HUES48 (cell line): ENCODE data around the gene CLSTN2.

ENCODE experiments used
- H3K27ac ChIP-seq: one replicate; pipeline ENCODE4 v1.7.0; 2013; ENCODE audit warnings: low read depth, low read length, inconsistent platforms
- H3K27me3 ChIP-seq: 2 replicates; pipeline ENCODE4 v1.6.1; 2013; ENCODE audit warnings: mild to moderate bottlenecking, low read length; ENCODE audit not compliant: control insufficient read depth, insufficient read depth
- H3K36me3 ChIP-seq: 2 replicates; pipeline ENCODE4 v1.6.1; 2013; ENCODE audit warnings: low read length; ENCODE audit not compliant: control insufficient read depth, insufficient read depth
- H3K4me1 ChIP-seq: 2 replicates; pipeline ENCODE4 v1.6.1; 2013; ENCODE audit warnings: mild to moderate bottlenecking, low read length; ENCODE audit not compliant: control insufficient read depth, insufficient read depth
- H3K4me3 ChIP-seq: 2 replicates; pipeline ENCODE4 v1.5.1; 2013; ENCODE audit warnings: mild to moderate bottlenecking, low read depth, low read length
- H3K9ac ChIP-seq: 2 replicates; pipeline ENCODE4 v1.6.1; 2013; ENCODE audit warnings: mild to moderate bottlenecking, low read depth, low read length, moderate library complexity
- H3K9me3 ChIP-seq: 2 replicates; pipeline ENCODE4 v1.6.1; 2013; ENCODE audit warnings: low read length; ENCODE audit not compliant: control insufficient read depth, insufficient read depth

The CLSTN2 gene

DNA sequence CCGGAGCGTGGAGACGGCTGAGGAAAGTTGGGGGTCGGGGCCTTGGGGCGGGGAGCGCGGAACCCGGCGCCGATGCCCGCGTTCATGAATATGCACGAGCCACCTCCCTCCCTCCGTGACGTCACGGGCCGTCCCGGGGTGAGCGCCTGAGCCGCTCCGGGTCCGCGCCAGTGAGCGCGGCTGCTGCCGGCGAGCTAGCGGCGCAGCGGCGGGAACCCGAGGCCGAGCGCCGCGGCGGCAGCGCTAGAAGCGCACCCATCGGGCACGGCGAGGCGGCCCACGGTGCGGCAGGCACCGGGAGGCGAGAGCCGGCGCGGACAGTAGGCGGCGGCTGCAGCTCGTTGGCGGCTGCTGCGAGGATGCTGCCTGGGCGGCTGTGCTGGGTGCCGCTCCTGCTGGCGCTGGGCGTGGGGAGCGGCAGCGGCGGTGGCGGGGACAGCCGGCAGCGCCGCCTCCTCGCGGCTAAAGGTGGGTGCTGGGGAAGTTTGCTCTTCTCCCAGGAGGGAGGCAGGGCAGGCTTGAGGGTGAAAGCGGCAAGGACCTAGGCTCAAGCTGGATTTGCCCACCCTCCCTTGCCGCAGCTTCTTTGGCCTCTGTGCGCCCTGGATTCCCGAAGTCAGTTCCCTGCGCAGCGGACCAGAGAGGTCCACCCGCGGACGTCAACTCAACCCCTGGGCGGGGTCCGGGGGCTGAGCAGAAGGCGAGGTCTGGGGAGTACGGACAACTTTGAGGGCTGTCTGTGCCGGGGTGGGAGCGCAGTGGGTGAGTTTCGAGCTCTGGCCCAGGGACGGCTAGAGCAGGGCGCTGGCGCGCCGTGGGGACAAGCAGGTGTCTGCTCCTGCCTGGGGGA, at the start of gene CLSTN2:
Gene CLSTN2 (plus strand): TSS at position 170 of the 850 bp plus-strand sequence.
- peak within 1 kb of the TSS; percentile 68 for H3K4me3 ChIP-seq
- H3K9ac ChIP-seq: no peak within 1 kb of the TSS
- H3K4me1 ChIP-seq: peaks cover 10% of the 10 kb centered on the region
- H3K27me3 ChIP-seq: peaks cover 54% of the 10 kb centered on the region
- no peaks in the 10 kb centered on the region for H3K36me3 ChIP-seq
- no peak within 1 kb of the TSS for H3K27ac ChIP-seq
- H3K9me3 ChIP-seq: no peaks in the 10 kb centered on the region

DNA sequence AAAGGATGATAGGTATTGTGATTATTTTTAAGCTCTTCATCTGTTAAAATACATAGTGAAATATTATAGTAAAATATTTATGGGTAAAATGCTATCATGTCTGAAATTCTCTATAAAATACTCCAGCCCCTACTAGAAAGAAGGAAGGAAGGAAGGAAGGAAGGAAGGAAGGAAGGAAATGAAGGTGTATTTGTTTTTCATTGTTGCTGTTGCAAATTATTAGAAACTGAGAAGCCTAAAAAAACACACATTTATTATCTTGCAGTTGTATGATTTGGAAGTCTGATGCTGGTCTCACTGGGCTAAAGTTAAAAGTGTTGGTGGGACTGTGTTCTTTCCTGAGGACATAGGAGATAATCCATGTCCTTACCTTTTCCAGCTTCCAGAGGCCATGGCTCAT, 47.6 kb upstream of the CLSTN2 start:
- Histone ChIP-seq H3K27me3 (no peaks in the 10 kb centered on the region), H3K4me3 (no peak overlapping the region), H3K36me3 (no peaks in the 10 kb centered on the region), H3K9me3 (peaks cover 11% of the 10 kb centered on the region; the same call in 1 of the 2 replicates), H3K27ac (no peak overlapping the region), H3K9ac (no peak overlapping the region), H3K4me1 (no peaks in the 10 kb centered on the region)

DNA sequence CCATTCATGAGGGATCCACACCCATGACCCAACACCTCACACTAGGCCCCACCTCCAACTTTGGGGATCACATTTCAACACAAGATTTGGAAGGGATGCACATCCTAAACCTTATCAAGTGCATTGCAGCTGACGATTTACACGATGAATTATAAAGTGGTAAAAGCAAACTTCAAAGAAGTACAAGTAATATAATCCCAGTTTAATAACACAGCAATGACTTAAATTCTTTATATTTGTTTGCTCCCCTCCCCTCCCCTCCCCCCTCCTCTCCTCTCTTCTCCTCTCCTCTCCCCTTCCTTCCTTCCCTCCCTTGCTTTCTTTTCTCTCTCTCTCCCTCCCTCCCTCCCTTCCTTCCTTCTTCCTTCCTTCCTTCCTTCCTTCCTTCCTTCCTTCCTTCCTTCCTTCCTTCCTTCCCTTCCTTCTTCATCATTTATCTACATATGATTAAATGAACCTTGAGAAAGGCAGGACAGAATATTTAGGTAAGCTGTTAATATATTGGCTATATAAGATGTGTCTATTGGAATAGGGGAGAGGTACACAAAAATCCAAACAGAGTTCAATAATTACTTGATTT, 46.3 kb upstream of the CLSTN2 start:
- peaks cover 3% of the 10 kb centered on the region; the same call in 1 of the 2 replicates for H3K9me3 ChIP-seq
- no peak overlapping the region for H3K4me3 ChIP-seq
- no peak overlapping the region for H3K9ac ChIP-seq
- no peak overlapping the region for H3K27ac ChIP-seq
- H3K27me3 ChIP-seq: no peaks in the 10 kb centered on the region
- H3K4me1 ChIP-seq: no peaks in the 10 kb centered on the region
- H3K36me3 ChIP-seq: no peaks in the 10 kb centered on the region

DNA sequence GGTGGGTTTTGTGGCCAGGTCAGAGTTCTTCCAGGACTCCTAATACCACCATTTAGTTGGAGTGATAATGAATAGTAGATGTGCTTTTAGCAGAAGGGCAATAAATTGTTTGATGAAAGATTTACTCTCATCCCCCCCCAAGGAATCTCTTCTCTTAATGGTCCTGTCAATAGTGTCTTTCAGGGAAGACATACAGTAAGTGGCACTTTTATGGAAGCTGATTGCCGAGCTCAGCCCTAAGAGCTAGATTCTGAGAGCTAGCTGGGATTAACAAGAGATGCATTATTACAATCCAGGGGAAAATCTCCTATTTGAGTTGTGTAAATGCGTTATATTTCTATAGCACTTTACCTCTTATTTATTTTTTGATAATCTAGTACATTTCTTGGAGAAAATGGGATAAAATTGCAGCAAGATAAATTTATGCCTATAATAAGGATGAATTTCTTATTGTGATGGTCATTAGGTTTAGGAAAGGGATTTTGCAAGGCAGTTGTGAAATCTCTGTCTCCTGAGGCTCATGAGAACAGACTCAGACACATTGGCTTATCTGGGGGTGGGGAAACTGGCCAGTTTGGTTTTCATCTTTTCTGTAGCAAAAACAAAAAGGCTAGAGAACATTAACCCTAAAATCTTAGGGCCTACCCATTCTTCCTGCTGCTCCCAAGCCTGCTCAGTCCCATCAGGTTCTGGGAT, 41.6 kb upstream of the CLSTN2 start:
- Histone ChIP-seq H3K36me3 (no peaks in the 10 kb centered on the region), H3K9ac (no peak overlapping the region), H3K27me3 (no peaks in the 10 kb centered on the region), H3K4me3 (no peak overlapping the region), H3K9me3 (no peaks in the 10 kb centered on the region), H3K4me1 (no peaks in the 10 kb centered on the region), H3K27ac (no peak overlapping the region)

DNA sequence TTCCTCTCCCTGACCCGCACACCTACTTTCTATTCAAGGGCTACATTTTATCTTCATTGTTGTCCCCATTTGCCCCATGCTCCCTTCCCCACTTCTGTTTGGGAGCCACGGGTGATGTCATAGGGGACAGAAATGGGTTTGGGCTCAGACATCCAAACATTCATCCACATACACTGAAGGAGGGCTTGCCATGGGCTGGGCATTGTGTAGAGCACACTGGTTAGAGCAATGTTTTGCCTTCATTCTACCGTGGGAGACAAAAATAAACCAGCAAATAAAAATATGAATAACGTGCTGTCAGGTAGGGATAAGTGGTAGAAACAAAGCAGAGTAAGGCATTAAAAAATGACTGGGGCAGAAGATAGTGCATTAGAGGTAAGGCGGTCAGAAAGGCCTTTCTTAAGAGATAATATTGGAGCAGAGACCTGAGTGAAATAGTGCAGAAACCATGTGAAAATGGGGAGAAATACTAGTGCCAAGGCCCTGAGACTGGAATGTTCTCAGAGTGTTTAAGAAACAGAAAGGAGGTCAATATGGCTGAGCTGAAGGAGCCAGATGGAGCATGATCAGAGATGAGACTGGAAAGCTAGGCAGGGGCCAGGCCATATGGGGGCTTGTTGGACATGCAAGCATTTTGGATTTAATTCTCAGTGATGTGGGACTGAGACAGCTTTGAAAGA, 40.9 kb upstream of the CLSTN2 start:
- Histone ChIP-seq H3K27me3 (no peaks in the 10 kb centered on the region), H3K27ac (no peak overlapping the region), H3K9ac (no peak overlapping the region), H3K4me1 (no peaks in the 10 kb centered on the region), H3K36me3 (no peaks in the 10 kb centered on the region), H3K4me3 (no peak overlapping the region), H3K9me3 (no peaks in the 10 kb centered on the region)

DNA sequence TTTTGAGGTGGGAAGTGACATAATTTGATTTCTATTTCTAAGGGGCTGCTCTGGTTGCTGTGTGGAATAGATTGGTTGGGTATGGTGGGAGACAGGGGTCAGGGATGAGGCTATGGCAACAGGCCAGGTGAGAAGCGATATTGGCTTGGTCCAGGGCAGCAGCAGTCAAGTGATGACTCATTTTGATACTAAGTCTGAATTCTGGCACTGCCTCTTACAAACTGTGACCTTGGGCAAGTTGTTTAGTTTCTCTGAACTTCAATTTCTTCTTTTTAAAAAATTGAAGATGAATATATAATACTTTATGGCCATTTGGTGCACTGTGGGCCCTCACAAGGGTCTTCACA, 40.4 kb upstream of the CLSTN2 start:
- H3K4me1 ChIP-seq: no peaks in the 10 kb centered on the region
- H3K4me3 ChIP-seq: no peak overlapping the region
- no peak overlapping the region for H3K27ac ChIP-seq
- H3K36me3 ChIP-seq: no peaks in the 10 kb centered on the region
- no peaks in the 10 kb centered on the region for H3K9me3 ChIP-seq
- no peak overlapping the region for H3K9ac ChIP-seq
- H3K27me3 ChIP-seq: no peaks in the 10 kb centered on the region

DNA sequence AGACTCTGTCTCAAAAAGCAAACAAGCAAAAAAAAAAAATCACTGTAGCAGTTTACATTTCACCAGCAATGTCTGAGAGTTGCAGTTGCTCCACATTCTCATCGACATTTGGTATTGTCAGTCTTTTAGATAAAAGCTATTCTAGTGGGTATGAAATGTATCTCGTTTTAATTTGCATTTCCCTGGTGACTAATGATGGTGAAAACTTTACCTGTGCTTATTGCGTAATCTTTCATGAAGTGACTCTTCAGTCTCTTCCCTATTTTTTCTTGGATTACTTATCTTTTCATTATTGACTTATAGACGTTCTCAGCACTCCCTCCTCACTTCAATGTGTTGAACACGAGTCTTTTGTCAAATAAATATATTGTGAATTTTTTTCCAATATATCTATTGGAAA, 37.2 kb upstream of the CLSTN2 start:
- Histone ChIP-seq H3K4me3 (no peak overlapping the region), H3K36me3 (no peaks in the 10 kb centered on the region), H3K9me3 (no peaks in the 10 kb centered on the region), H3K9ac (no peak overlapping the region), H3K27me3 (no peaks in the 10 kb centered on the region), H3K27ac (no peak overlapping the region), H3K4me1 (no peaks in the 10 kb centered on the region)

DNA sequence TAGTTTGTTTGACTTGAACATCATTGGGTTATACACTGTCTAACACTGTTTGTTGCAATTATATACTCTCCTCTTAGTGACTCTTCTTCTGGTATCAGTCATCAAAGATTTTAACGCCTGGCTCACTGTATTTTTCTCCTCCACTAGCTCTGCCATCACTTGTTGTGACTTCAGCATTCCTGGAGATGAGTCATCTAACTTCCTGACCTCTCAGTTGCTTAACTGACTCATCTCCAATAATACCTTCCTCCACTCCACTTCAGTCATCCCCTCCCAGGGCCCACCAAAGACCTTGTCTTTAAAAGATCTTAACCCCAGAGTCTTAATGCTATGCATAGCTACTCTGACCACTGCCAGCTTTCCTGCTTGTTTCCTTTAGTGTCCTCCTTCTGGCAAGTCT, 28.6 kb upstream of the CLSTN2 start:
- H3K27me3 ChIP-seq: no peaks in the 10 kb centered on the region
- no peaks in the 10 kb centered on the region for H3K36me3 ChIP-seq
- H3K27ac ChIP-seq: peak overlapping the region; percentile 35
- H3K4me3 ChIP-seq: no peak overlapping the region
- no peaks in the 10 kb centered on the region for H3K9me3 ChIP-seq
- H3K4me1 ChIP-seq: peaks cover 12% of the 10 kb centered on the region; the same call in 1 of the 2 replicates
- H3K9ac ChIP-seq: no peak overlapping the region

DNA sequence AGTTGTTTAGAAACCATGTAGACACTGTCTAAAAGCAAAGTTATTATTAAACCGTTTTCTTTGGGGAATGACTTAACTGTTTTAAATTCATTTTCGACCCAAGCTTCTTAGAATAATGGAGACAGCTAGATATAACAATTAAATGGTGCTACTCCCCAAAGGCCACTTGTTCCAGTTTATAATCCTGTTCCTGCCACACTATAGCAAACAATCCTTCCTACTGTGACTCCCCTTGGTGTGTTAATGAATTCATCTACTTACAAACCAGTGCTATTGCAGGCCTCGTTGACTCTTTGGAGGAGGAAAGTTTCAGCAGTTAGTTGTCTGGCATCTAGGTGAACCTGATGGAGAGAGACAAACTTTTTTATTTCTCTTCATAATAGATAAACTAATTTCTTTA, 25.2 kb upstream of the CLSTN2 start:
- Histone ChIP-seq H3K4me1 (peaks cover 12% of the 10 kb centered on the region; the same call in 1 of the 2 replicates), H3K27me3 (no peaks in the 10 kb centered on the region), H3K9ac (no peak overlapping the region), H3K9me3 (no peaks in the 10 kb centered on the region), H3K27ac (no peak overlapping the region), H3K4me3 (no peak overlapping the region), H3K36me3 (no peaks in the 10 kb centered on the region)

DNA sequence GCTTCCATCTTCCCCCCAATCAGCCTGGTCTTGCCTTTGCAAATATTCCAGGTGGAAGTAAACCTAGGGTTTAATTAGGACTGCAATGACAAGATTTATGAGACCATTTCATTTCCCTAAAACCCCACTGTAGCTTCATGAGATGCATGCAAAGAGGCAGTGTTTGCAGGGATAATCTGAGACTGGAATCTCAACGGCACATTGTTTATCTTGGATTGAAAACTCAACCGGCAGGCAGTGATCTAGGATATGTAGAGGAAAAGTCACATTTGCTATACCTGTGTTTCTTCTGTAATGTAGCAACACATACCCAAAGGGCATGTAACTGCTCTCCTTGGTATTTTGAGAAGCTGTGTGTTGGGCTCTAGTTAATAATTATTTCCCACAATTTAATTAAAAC, 18.7 kb upstream of the CLSTN2 start:
- Histone ChIP-seq H3K36me3 (no peaks in the 10 kb centered on the region), H3K27me3 (no peaks in the 10 kb centered on the region), H3K27ac (no peak overlapping the region), H3K9me3 (no peaks in the 10 kb centered on the region), H3K4me1 (no peaks in the 10 kb centered on the region), H3K4me3 (no peak overlapping the region), H3K9ac (no peak overlapping the region)
